Right atrium auricular region (tissue), 2 donors: ENCODE results near the gene MAJIN. TPM values are rescaled to one million over a fixed set of nuclear protein-coding genes. Genes with fewer than 3 reads are reported as not detected.

Experiments
- DNase-seq: peaks from one replicate; pipeline ENCODE4 v3.0.0-alpha.2; 2019; ENCODE audit warnings: low spot score
- H3K27ac ChIP-seq, 2 donors: fragments of 200-600 bp; sonication (generic); 1 replicate in 1 of 2; 2 replicates in 1 of 2; pipeline ENCODE4 v1.5.1; 2016 to 2019
- H3K27me3 ChIP-seq, 2 donors: fragments of 200-600 bp; sonication (generic); one replicate each; pipeline versions ENCODE4 v1.5.1 to v1.6.0; 2017 to 2019
- H3K36me3 ChIP-seq: fragments of 200-600 bp; sonication (generic); one replicate; pipeline ENCODE4 v1.5.1; 2016
- H3K4me1 ChIP-seq, 2 donors: fragments of 200-600 bp; sonication (generic); one replicate each; pipeline versions ENCODE4 v1.5.1 to v1.6.0; 2017 to 2019
- H3K4me3 ChIP-seq, 2 donors: fragments of 200-600 bp; sonication (generic); 1 replicate in 1 of 2; 2 replicates in 1 of 2; pipeline ENCODE4 v1.5.1; 2017 to 2019; ENCODE audit warnings: mild to moderate bottlenecking in 1 of 2, moderate library complexity in 1 of 2
- H3K9me3 ChIP-seq, 2 donors: fragments of 200-600 bp; sonication (generic); one replicate each; pipeline ENCODE4 v1.5.1; 2019
- total RNA-seq, 2 donors: library from RNA; depleted of rRNA; stranded (reverse); fragments of >200 nt; gene quantifications; one replicate each; pipeline ENCODE4 v1.1.0, GENCODE V29; 2016
- TF ChIP-seq, protein P1 (sequence below), 2 donors: fragments of 200-600 bp; sonication (generic); IDR thresholded peaks; one replicate each; pipeline ENCODE4 v1.5.1; 2019; ENCODE audit warnings: antibody characterized with exemption in 2 of 2

The MAJIN gene
- total RNA-seq, 2 donors from 2014 or later: not detected

DNA sequence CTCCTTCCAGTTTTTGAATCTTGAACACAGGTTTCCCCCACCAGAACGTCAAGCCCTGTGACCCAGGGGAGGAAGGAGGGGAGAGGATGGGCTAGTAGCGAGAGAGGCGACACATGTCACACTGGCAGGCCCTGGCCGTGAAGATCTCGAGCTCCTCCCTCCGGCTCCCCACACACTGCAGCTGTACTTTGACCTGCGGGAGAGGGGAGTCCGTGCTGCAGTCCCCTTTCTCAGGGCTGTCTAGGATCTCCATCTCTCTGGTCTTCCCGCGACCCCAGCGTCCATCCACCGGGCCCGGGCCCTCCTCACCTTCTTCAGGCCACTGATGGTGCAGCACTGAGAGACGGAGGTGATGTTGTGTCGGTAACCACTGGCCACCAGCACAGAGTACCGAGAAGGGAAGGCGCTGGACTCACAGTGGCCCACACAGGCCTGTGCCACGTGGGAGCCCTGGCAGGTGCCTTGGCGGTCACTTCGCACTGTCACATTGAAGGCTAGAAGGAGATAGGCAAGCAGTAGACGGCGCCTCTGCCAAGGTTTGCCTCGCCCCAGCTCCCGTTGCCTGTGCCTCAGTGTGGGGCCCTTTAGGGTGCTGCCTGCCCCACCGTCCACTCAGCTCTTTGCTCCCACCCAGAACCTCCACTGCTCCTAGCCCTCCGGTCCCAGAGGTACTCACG, 37.1 kb downstream of the MAJIN start:
- H3K4me1 ChIP-seq: no peaks in the 10 kb centered on the region
- H3K27me3 ChIP-seq: no peaks in the 10 kb centered on the region
- H3K9me3 ChIP-seq: no peaks in the 10 kb centered on the region
- H3K36me3 ChIP-seq: peaks cover 46% of the 10 kb centered on the region
- no peak overlapping the region for H3K4me3 ChIP-seq
- no peak for DNase-seq
- TF ChIP-seq, protein P1, sequence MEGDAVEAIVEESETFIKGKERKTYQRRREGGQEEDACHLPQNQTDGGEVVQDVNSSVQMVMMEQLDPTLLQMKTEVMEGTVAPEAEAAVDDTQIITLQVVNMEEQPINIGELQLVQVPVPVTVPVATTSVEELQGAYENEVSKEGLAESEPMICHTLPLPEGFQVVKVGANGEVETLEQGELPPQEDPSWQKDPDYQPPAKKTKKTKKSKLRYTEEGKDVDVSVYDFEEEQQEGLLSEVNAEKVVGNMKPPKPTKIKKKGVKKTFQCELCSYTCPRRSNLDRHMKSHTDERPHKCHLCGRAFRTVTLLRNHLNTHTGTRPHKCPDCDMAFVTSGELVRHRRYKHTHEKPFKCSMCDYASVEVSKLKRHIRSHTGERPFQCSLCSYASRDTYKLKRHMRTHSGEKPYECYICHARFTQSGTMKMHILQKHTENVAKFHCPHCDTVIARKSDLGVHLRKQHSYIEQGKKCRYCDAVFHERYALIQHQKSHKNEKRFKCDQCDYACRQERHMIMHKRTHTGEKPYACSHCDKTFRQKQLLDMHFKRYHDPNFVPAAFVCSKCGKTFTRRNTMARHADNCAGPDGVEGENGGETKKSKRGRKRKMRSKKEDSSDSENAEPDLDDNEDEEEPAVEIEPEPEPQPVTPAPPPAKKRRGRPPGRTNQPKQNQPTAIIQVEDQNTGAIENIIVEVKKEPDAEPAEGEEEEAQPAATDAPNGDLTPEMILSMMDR (IDR thresholded peaks at IDR 0.05): no peak
- H3K27ac ChIP-seq: no peak overlapping the region

DNA sequence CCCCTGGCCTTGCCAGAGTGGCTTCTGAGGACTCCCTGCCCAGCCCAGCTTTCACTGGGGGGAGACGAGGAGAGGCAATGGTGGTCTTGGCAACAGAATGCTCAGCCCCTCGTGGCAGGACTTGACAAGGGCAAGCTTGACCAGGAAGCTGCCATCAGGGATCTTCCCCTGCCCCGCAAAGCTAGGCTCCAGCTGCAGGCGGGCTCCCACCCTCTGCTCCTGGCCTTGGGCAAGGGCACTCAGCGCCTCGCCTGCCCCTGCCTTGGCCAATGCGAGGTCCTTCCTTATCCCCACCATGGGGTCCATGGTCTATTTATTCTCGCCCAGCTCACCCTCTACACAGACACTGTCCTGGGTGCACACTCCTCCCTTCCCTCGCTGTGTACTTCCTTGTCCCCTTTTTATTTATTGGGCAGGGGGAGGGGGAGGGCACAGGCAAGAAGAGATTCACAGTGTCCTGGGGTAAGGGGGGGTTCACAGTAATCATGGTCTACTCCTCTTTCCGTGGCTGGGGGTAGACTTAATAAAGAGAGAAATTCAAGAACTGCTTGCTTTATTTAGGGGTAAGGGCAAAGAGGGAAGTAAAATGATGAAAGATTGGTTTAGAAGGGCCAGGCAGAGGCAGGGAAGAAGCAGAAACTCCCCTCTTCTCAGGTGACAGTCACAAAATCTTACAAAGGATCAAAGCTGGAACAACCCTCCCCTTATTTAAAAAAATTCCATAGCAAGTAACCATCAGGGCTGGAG, 37.8 kb downstream of the MAJIN start:
- Histone ChIP-seq H3K9me3 (no peaks in the 10 kb centered on the region), H3K27ac (no peak overlapping the region), H3K4me1 (no peaks in the 10 kb centered on the region), H3K4me3 (no peak overlapping the region), H3K36me3 (peaks cover 53% of the 10 kb centered on the region), H3K27me3 (no peaks in the 10 kb centered on the region)
- DNase-seq: no peak
- TF ChIP-seq, protein P1 (IDR thresholded peaks at IDR 0.05): no peak

DNA sequence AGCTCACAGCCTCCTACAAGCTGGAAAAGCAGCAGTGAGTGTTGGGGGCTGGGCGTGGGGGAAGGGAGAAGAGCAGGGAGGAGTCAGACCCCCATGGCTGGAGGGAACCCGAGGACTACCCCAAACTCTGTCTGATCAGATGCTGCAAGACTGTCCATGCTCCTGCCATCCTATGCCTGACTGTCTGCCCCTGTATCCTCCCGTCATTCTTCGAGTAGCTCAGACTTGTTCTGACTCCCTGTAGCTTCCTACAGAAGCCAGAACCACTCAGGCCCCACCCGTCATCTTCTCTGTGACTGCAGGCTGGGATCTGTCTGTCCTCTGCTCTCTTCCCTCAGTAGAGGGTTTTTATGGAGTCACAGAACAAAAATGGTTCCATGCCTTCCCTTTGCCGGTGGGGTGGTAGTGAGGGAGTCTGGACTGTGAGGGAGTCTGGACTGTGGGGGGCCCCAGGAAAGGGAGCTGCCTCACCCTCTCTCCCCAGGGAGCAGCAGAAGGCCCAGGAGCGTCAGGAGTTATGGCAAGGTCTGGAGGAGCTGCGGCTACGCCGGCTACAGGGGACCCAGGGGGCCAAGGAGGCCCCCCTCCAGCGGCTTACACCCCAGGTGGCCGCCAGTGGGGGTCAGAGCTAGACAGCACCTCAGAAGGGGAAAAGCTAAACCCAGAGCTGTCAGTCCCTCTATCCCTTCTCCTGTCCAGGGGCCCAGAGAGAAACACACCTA, 38.5 kb downstream of the MAJIN start:
- Histone ChIP-seq H3K36me3 (peaks cover 61% of the 10 kb centered on the region), H3K4me3 (no peak overlapping the region)
- TF ChIP-seq, protein P1 (IDR thresholded peaks at IDR 0.05): no peak

DNA sequence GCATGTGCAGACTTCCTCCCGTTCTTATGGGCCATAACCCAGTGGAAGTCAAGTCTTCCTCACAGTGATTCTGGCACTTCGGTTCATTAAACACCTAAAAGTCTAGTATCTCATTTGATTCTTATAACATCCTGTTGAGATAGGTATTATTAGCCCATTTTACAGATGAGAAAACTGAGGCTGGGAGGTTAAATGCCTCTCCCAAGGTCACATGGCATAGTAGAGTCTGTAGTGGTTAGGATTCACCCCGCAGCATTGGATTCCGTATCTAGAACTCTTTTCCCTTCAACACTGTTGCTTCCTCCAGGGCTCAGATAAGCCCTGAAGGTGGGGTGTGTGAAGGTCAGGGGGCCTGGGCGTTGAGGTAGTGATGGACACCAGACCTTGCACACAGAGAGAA, 39.6 kb downstream of the MAJIN start:
- TF ChIP-seq, protein P1 (IDR thresholded peaks at IDR 0.05): no peak
- no peak for DNase-seq
- H3K27ac ChIP-seq: no peak overlapping the region
- H3K4me3 ChIP-seq: no peak overlapping the region
- no peaks in the 10 kb centered on the region for H3K27me3 ChIP-seq
- peaks cover 69% of the 10 kb centered on the region for H3K36me3 ChIP-seq
- H3K4me1 ChIP-seq: no peaks in the 10 kb centered on the region
- H3K9me3 ChIP-seq: no peaks in the 10 kb centered on the region

More for the DNA sequence above, 38.5 kb downstream of the MAJIN start:
- no peaks in the 10 kb centered on the region for H3K4me1 ChIP-seq
- no peak for DNase-seq
- no peaks in the 10 kb centered on the region for H3K9me3 ChIP-seq
- H3K27ac ChIP-seq: no peak overlapping the region
- no peaks in the 10 kb centered on the region for H3K27me3 ChIP-seq

DNA sequence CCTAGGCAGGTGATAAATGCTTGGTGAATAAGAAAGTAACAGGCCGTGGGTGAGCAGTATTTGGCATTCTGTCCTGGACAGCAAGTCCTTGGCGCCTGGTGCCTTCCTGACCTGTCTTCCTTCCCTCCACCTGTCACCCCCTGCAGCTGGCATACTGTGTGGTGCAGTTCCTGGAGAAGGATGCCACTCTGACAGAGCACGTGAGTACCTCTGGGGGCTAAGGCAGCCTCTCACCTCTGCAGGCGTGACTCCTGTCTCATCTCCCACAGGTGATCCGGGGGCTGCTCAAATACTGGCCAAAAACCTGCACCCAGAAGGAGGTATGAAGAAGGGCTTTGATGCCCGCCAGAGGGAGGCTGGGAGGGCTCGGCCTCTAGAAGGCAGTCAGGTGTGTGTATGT, 40.6 kb downstream of the MAJIN start:
- Histone ChIP-seq H3K9me3 (no peaks in the 10 kb centered on the region), H3K27ac (no peak overlapping the region), H3K36me3 (peaks cover 75% of the 10 kb centered on the region), H3K4me3 (no peak overlapping the region), H3K4me1 (peaks cover 0 to 5% of the 10 kb centered on the region in 2 donors), H3K27me3 (no peaks in the 10 kb centered on the region)
- no peak for DNase-seq
- TF ChIP-seq, protein P1 (IDR thresholded peaks at IDR 0.05): no peak
